ENCODE data around the gene LRP1B. TPM values are rescaled to one million over a fixed set of nuclear protein-coding genes. Genes with fewer than 3 reads are reported as not detected.

LRP1B gene
- total RNA-seq, 2 donors from 2014 or later, result 0.52 to 3.0 TPM

DNA sequence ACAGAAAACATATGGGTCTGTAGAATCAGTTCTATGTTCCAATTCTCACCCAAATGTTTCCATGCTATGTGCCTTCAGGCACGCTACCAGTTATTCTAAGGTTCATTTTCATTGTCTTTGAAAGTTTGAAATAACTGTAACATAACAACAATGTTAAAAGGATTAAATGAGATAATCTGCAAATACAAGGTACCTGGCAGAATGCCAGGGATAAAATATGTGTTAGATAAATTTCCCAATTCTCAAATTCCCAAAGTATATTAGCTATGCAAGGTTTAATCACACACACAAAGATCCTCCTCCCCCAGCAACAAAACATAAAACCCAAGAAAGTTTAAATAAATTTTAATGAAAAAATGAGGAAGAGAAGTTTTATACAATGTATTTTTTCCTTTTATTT lies 261.2 kb downstream of the LRP1B start:
- Histone ChIP-seq H3K36me3 (replicated peaks in 1 of 2; ENCODE audit: insufficient read depth in 1 of 2, low read depth in 2 of 2) (no peaks in the 10 kb centered on the region), H3K9me3 (no peaks in the 10 kb centered on the region), H3K27me3 (no peaks in the 10 kb centered on the region), H3K4me3 (no peak overlapping the region), H3K4me1 (no peaks in the 10 kb centered on the region), H3K27ac (no peak overlapping the region)
- 84 to 100% methylated on average over 1 of the region's 1 CpG for WGBS, 2 donors
- ATAC-seq (no peak), DNase-seq (no peak)
- intact Hi-C loops (cut with DNase I), result no loop called here
- TF ChIP-seq CTCF (IDR thresholded peaks at IDR 0.05) (no peak), POLR2A (IDR thresholded peaks at IDR 0.05) (no peak)

- Histone ChIP-seq H3K9me3 (no peaks in the 10 kb centered on the region), H3K27me3 (no peaks in the 10 kb centered on the region), H3K27ac (no peak overlapping the region), H3K36me3 (replicated peaks in 1 of 2; ENCODE audit: insufficient read depth in 1 of 2, low read depth in 2 of 2) (no peaks in the 10 kb centered on the region), H3K4me1 (no peaks in the 10 kb centered on the region), H3K4me3 (no peak overlapping the region)
- ATAC-seq (no peak), DNase-seq (no peak)
- TF ChIP-seq POLR2A (IDR thresholded peaks at IDR 0.05), result no peak
- TF ChIP-seq CTCF (IDR thresholded peaks at IDR 0.05), result no peak
- intact Hi-C loops (cut with DNase I), result no loop called here
Measured at GRCh38 chr2:141863964-141864363, 266.9 kb downstream of the LRP1B start.

- Histone ChIP-seq H3K36me3 (replicated peaks in 1 of 2; ENCODE audit: insufficient read depth in 1 of 2, low read depth in 2 of 2) (no peaks in the 10 kb centered on the region), H3K4me3 (no peak overlapping the region), H3K27ac (no peak overlapping the region), H3K4me1 (no peaks in the 10 kb centered on the region), H3K9me3 (no peaks in the 10 kb centered on the region), H3K27me3 (no peaks in the 10 kb centered on the region)
- no peak for TF ChIP-seq POLR2A (IDR thresholded peaks at IDR 0.05)
- TF ChIP-seq CTCF (IDR thresholded peaks at IDR 0.05), result no peak
- intact Hi-C loops (cut with DNase I), result no loop called here
- DNase-seq, result no peak
- no peak for ATAC-seq
- 75 to 82% methylated on average over 5 of the region's 5 CpGs for WGBS, 2 donors
Measured at GRCh38 chr2:141856215-141856919, 274.4 kb downstream of the LRP1B start.

DNA sequence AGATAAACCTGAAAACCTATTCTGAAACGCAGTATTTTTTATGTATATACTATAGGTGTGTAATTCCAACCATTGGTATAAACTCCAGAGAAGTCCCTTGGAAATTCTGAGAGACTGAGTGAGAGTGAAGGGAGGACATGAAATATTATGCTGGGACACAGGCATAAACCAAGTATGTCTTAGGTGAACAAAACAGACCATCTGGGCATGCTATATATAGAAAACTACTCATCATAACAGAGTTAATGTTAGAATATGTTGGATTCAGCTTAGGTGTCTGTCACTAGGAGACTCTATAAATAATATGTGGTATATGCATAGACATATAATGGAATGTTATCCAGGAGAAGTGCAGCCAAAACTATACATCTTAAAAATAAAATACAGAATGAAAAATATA lies 282.6 kb downstream of the LRP1B start:
- no peaks in the 10 kb centered on the region for H3K36me3 ChIP-seq (replicated peaks in 1 of 2; ENCODE audit: insufficient read depth in 1 of 2, low read depth in 2 of 2)
- TF ChIP-seq CTCF (IDR thresholded peaks at IDR 0.05) (no peak), POLR2A (IDR thresholded peaks at IDR 0.05) (no peak)

GRCh38 chr2:141844231-141844630 lies 286.6 kb downstream of the LRP1B start:
- WGBS, 2 donors, result 52 to 71% methylated on average over 2 of the region's 2 CpGs
- DNase-seq, result no peak
- TF ChIP-seq CTCF (IDR thresholded peaks at IDR 0.05), result no peak
- no peak for TF ChIP-seq POLR2A (IDR thresholded peaks at IDR 0.05)

More for the DNA sequence above, 282.6 kb downstream of the LRP1B start:
- H3K27me3 ChIP-seq, result no peaks in the 10 kb centered on the region
- intact Hi-C loops (cut with DNase I), result no loop called here
- WGBS, 2 donors, result 69 to 76% methylated on average over 1 of the region's 1 CpG
- H3K4me3 ChIP-seq, result no peak overlapping the region
- no peak overlapping the region for H3K27ac ChIP-seq
- no peaks in the 10 kb centered on the region for H3K9me3 ChIP-seq
- no peak for DNase-seq
- no peak for ATAC-seq
- H3K4me1 ChIP-seq, result no peaks in the 10 kb centered on the region

More at GRCh38 chr2:141844231-141844630, 286.6 kb downstream of the LRP1B start:
- H3K36me3 ChIP-seq (replicated peaks in 1 of 2; ENCODE audit: insufficient read depth in 1 of 2, low read depth in 2 of 2), result no peaks in the 10 kb centered on the region
- H3K27ac ChIP-seq, result no peak overlapping the region
- H3K4me3 ChIP-seq, result no peak overlapping the region
- no peaks in the 10 kb centered on the region for H3K9me3 ChIP-seq
- no peaks in the 10 kb centered on the region for H3K27me3 ChIP-seq
- H3K4me1 ChIP-seq, result no peaks in the 10 kb centered on the region
- no peak for ATAC-seq
- intact Hi-C loops (cut with DNase I), result no loop called here
